ENCODE results near the gene RGS6.

DNA sequence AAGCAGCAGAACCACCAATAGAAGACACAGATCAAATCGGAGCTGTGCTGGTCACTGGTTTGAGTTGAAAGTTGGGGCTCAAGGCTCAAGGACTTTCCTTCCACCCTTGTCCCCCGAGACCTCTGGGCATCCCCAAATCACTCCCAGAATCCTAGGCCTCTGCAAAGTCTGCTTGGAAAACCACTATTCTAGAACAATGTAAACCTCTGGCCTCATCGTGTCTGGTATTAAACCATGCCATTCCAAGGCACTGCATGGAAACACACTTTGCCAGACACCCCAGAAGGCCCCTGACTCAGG lies 673.6 kb downstream of the RGS6 start:
- TF ChIP-seq, protein P1, sequence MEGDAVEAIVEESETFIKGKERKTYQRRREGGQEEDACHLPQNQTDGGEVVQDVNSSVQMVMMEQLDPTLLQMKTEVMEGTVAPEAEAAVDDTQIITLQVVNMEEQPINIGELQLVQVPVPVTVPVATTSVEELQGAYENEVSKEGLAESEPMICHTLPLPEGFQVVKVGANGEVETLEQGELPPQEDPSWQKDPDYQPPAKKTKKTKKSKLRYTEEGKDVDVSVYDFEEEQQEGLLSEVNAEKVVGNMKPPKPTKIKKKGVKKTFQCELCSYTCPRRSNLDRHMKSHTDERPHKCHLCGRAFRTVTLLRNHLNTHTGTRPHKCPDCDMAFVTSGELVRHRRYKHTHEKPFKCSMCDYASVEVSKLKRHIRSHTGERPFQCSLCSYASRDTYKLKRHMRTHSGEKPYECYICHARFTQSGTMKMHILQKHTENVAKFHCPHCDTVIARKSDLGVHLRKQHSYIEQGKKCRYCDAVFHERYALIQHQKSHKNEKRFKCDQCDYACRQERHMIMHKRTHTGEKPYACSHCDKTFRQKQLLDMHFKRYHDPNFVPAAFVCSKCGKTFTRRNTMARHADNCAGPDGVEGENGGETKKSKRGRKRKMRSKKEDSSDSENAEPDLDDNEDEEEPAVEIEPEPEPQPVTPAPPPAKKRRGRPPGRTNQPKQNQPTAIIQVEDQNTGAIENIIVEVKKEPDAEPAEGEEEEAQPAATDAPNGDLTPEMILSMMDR (IDR thresholded peaks at IDR 0.05; ENCODE audit: low read depth, low read length, missing input control): no peak
- no peak for TF ChIP-seq RAD21 (IDR thresholded peaks at IDR 0.05)
- no peak for TF ChIP-seq TAF1 (conservative IDR thresholded peaks at IDR 0.05)
- no peak for TF ChIP-seq JUND (IDR thresholded peaks at IDR 0.05)
- TF ChIP-seq MAX (IDR thresholded peaks at IDR 0.05): no peak
- TF ChIP-seq YY1 (IDR thresholded peaks at IDR 0.05): no peak
- TF ChIP-seq, protein P2, sequence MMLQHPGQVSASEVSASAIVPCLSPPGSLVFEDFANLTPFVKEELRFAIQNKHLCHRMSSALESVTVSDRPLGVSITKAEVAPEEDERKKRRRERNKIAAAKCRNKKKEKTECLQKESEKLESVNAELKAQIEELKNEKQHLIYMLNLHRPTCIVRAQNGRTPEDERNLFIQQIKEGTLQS (IDR thresholded peaks at IDR 0.05): no peak
- TF ChIP-seq FOXA2 (IDR thresholded peaks at IDR 0.05): no peak
- TF ChIP-seq SP1 (IDR thresholded peaks at IDR 0.05): no peak
- TF ChIP-seq GABPA (IDR thresholded peaks at IDR 0.05 in 1 of 2, conservative IDR thresholded peaks at IDR 0.05 in 1 of 2): no peak
- no peak for TF ChIP-seq EGR1 (IDR thresholded peaks at IDR 0.05; ENCODE audit: low read depth in 2 of 2)
- TF ChIP-seq REST (IDR thresholded peaks at IDR 0.05): no peak
- TF ChIP-seq HNF4A (conservative IDR thresholded peaks at IDR 0.05): no peak
